ENCODE measurements around the gene AFF3.
"Not testable (repeated sequence)": the region's sequence is repeated elsewhere in the genome, so short reads cannot be mapped to it uniquely, and the experiment has no call there.

AFF3 gene

DNA sequence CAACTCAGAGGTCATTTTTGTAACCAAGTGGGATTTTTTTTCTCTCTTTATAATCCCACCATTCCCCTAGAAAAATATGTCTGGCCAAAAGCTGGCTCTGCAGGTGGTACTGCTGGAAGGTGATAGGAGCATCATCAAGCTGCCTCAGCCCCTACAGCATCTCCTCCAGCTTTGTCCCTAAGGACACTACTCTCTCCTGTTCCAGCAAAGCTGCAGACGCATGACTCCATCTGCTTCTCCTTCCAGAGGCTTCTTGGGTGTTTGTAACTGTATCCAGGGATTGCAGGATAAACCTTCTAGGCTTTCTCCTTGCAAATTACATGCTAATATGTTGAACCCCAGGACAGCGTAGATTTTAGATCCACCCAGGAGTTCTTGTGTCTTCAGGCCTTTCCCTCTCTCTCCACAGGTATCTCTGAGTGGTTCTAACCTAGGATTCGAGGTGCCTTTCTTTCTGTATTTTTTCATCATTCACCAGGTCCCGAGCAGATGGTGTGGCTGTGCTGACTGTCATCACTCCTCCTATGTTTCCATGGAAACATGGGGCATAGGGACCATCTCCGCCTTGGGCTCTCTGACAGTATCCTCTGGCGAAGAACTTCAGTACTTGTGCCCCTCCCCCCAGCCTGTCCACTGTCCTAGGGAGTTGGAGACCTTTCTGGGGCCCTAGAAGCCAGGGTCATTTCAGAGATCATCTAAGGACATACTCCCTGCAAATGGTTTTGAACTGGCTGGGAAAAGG is 34.3 kb downstream of the AFF3 start:
- DNase-seq (ENCODE audit: low read depth in 2 of 2): no peak

- DNase-seq (ENCODE audit: low read depth in 2 of 2): no peak
These were observed 35.0 kb downstream of the AFF3 start for GRCh38 chr2:100107440-100107839.

GRCh38 chr2:100106460-100106859 is 35.9 kb downstream of the AFF3 start:
- no peak for DNase-seq (ENCODE audit: low read depth in 2 of 2)

- no peak for DNase-seq (ENCODE audit: low read depth in 2 of 2)
These were observed 36.7 kb downstream of the AFF3 start for GRCh38 chr2:100105678-100106054.

GRCh38 chr2:100104718-100105677 is 37.4 kb downstream of the AFF3 start:
- no peak for DNase-seq (ENCODE audit: low read depth in 2 of 2)

DNA sequence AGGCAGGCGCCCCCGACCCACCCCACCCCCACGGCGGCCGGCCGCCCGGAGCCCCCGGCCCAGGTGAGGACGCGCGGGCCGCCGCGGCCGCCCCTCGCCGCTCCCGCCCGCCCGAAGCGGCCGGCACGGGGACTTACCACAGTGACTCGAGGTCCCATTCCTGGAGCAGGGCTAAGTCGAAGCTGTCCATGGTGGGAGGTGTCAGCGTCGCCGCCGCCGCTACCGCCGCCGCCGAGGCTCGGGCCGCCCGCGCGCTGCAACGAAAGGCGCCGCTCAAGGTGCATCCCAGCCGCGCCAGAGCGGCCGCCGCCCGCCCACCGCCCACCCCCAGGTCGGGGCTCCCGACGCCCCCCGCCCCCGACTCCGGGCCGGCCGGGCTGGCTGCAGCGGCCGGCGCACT is 38.1 kb downstream of the AFF3 start:
- DNase-seq (ENCODE audit: low read depth in 2 of 2): not testable (repeated sequence)

DNA sequence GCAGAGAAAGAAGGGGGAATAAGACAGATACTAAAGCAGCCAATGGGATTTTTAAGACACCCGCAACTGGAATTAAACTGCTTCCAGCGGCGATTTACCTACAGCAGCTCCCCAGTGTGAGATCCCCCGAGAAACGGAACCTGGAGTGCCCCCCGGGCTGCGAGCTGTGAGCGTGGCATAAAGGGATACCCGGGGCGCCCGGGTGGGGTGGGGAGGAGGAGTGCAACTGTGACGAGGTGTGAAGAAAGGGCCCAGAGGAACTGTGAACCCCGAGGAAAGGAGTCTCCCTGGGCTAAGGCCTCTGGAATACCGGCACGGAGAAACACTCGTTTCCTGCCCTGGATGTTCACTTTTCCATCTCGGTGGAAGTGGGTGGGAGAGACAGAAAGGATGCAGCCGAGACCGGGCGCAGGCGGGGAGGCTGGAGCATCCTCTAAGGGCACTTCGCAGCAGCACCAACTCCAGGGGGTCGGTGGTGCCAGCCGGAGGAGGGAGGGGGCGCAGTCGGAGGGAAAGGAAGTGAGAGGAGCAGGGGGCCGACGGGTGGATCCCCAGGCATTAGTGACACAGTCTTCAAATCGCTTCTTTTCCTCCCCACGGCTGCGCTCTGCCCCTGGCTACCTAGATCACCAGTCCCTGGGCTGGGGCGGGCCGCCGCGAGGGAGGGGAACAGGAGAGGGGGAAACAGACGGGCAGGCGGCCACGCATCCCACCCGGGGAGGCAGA is 38.7 kb downstream of the AFF3 start:
- not testable (repeated sequence) for DNase-seq (ENCODE audit: low read depth in 2 of 2)

DNA sequence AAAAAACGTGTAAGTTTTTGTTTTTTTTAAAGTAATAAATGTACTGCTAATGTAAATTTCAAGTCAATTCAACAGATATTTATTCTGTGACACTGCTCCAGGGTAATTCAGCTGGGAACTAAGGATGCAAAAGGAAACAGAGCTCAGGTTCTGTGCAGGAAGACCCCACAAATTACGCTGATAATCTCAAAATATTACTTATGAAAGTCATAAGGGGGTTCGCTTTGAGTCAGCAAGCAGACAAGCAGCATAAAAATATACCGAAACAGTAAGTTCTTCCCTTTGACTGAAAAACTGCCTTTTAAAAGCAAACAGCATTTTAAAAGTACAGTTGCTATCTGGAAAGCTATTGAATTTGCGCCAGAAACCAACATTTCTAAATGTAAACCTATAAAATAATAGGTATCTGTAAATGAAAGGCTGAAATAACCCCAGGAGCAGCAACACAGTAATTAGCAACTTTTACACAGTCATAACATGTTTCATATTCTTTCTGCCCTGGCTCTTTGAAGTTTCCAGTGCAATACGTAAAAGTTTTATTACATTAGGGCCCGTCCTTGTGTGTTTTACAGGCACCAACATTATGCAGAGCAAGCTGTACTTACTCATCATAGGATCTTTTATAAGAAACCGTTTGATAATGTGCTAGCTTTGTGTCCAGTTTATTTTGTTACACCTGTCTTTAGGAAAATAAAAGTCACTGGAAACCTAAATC is 39.8 kb downstream of the AFF3 start:
- DNase-seq (ENCODE audit: low read depth in 2 of 2): not testable (repeated sequence)

DNA sequence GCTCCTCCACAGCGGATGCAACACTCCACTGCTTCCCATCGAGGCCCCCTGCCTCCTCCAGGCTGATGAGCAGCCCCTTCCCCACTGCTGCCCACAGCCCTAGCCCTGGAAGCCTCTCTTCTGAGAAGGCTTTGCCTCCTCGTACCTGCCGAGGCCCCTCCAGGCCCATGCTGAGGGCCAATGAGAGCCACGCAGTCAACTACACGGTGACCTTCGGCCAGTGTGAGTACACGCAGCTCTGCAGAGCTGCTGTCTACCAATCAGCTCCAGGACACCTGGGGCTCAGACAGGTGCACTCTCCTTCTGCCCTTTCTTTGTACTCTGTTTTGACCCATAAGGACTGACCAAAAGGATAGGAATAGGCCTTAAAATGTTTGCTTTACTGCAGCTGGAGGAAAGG is 43.5 kb downstream of the AFF3 start:
- DNase-seq (ENCODE audit: low read depth in 2 of 2): not testable (repeated sequence)

DNA sequence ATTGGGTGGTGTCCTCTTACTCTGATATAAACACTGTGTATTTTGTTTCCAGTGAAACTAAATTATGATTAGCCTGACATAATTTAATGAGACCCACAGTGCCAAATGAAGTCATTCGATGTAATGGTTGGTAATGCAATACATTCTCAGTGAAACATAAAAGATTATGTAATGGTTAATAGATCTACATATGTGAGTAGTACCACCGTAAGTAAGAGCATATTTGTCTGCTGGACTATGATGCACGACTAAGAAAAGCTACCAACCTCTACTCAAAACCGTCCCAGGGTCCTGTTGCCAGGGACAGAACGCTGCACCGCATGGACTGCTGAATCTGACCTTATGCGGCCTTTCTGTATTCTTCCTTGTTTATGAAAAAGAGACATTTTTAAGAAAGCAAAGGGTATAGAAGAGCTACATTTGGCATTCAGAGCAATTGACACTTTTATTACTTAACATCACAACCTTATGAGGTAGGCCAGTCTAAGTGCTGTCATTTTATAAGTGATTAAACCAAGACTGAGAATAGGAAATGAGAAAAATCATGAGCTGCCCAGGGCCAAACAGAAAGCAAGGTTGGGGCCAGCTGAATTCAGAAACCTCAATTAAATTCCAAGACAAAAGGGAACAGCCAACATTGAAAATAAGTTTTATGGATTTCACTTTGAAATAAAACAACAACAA is 44.6 kb downstream of the AFF3 start:
- DNase-seq (ENCODE audit: low read depth in 2 of 2): not testable (repeated sequence)

GRCh38 chr2:100095845-100096244 is 46.5 kb downstream of the AFF3 start:
- not testable (repeated sequence) for DNase-seq (ENCODE audit: low read depth in 2 of 2)

GRCh38 chr2:100091807-100092206 is 50.6 kb downstream of the AFF3 start:
- DNase-seq (ENCODE audit: low read depth in 2 of 2): not testable (repeated sequence)

DNA sequence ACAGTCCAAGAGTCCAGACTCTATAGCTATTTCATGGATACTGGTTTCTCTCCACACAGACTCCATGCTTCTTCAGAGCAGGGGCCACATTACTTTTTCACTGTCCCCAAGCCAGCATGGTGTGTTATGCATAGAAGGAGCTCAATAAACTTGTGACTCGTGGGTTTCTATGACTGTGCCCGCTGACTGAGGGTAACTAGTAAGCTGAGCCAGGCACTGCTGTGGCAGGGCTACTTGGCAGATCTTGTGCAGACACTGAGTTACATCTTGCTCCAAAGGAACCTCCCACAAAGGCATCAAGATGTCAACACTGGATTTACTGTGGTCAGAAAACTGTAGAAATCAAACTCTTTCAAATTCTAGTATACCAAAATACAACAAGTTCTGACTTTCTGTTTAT is 56.6 kb downstream of the AFF3 start:
- DNase-seq (ENCODE audit: low read depth in 2 of 2): not testable (repeated sequence)

DNA sequence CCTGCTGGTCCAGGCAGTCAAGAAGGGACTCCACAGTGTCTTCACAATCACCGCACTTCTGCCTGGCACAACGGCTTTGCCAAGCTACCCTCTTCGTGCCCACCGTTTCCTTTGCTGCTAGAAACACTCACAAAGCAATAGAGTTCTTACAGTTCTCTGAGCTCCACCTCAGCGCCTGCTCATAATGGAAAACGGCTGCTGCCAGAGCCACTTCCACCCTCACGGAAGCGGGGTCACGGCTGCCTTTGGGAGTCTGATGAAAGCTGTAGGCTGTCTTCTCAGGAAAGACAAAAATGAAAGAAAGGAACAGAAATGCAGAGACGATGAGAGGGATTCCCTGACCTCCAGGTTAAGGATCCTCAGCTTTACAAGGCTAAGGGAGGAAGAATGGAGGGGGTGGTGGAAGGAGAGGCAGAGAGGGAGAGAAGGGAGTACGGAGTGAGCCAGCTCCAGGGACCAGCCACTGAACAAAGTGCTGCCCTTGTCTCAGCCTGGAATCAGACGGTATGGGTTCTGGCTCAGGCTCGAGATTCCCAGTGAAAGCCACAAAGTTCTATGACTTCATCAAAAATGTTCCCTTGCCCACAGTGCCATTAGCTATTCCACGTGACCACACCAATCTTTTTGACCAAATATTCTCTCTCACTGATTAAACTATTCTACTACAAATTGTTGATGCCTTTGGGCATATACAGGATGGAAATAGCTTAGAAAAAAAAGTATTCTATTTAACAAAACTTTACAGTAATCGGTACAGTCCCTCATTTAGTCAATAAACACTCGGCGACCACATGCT is 58.8 kb downstream of the AFF3 start:
- DNase-seq (ENCODE audit: low read depth in 2 of 2): not testable (repeated sequence)

- DNase-seq (ENCODE audit: low read depth in 2 of 2): not testable (repeated sequence)
These were observed 60.0 kb downstream of the AFF3 start for GRCh38 chr2:100082302-100082978.

- DNase-seq (ENCODE audit: low read depth in 2 of 2): no peak
These were observed 64.5 kb downstream of the AFF3 start for GRCh38 chr2:100077935-100078334.

- no peak for DNase-seq (ENCODE audit: low read depth in 2 of 2)
These were observed 64.9 kb downstream of the AFF3 start for GRCh38 chr2:100077456-100077855.

DNA sequence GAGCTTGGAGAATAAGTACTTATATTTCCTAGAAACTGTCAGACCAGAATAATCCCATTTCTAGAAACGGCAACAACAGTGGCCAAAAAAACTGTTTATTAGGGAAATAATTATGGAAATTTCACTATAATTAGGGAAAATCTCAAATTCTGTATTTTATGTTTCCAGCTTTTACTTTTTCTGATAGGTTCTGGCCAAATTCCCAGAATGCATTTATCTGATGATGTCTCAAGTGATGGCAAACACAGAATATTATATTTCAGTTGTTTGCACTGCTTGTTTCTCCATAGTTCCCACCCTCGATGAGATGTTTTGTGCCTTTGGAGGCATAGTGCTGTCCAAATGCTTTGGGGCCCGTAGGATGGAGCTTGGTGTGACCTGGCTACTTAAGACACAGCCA is 66.9 kb downstream of the AFF3 start:
- no peak for DNase-seq (ENCODE audit: low read depth in 2 of 2)

DNA sequence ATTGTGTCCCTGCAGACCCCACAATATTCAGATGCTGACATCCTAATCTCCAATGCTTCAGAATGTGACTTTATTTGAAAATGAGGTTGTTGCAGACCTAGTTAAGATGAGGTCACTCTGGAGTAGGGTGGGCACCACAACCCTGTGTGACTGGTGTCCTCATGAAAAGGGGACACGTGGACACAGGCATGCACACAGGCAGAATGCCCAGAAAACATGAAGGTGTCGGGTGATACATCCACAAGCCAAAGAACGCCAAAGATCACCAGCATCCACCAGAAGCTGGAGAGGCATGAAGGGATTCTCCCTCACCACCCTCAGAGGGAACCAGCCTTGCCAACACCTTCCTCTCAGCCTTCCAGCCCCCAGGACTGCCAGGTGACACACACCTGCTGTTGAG is 69.3 kb downstream of the AFF3 start:
- DNase-seq (ENCODE audit: low read depth in 2 of 2): no peak
